ENCODE results near the gene PLCD3. TPM values are rescaled to one million over a fixed set of nuclear protein-coding genes. Genes with fewer than 3 reads are reported as not detected.

Gene PLCD3
- total and polyA plus RNA-seq, 2 of the 4 experiments (the other 2 are of a cell fraction) = 5.6 to 36.6 TPM

DNA sequence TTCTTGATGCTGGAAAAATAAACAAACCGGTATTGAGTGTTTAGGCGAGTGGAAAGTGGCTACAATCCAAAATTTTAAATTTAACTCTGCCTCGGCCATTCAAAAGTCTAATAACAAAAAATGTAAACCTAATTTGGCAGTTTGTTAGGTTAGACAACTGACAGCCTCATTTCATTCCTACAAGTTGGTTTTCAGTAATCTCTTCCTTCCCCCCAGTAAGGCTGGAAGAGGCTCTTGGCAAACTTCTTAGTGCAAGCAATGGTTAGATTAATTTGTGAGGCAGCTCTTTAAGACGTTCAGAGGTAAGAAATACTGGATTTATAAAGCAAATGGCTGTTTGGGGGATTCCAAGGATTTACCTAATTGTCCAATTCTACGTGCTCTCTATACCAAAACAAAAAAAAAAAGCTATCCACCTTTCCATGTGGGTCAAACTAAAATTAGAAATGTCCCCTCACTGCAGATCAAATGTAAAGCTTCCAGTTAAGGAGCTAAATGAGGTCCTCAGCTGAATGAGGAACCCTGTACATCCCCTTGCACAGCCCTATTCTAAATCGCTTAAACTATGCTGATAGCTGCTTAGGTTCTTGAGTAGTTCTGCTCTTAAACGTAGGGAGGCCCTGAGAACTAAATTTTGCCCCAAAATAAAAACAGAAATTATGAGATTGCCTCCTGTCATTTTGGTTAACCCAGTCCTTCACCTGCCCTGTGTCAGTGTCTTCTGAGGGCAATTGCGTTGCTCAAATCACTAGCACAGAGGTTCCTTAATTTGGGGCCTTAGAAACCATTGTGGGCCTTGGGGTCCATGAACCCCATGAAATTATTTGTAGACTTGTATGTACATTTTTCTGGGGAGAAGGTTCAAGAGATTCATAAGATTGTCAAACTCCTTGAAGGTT is 18.8 kb upstream of the PLCD3 start:
- Histone ChIP-seq H3K18ac (ENCODE audit: low read depth, low read length) (no peak overlapping the region), H4K5ac (ENCODE audit: low read depth, low read length) (no peak overlapping the region), H3K9ac (ENCODE audit: low read depth, low read length) (peak overlapping the region; percentile 32; the same call in 1 of the 2 replicates), H3K9me1 (ENCODE audit: insufficient read depth, low read length) (peaks cover 10% of the 10 kb centered on the region), H2AK5ac (ENCODE audit: low read depth, low read length) (no peak overlapping the region), H3K4ac (ENCODE audit: low read depth, low read length) (no peak overlapping the region; the same call in 1 of the 2 replicates), H2BK15ac (ENCODE audit: low read depth, low read length) (no peak overlapping the region), H3K27me3 (ENCODE audit: control insufficient read depth, insufficient read depth, low read length) (no peaks in the 10 kb centered on the region), H2BK5ac (ENCODE audit: low read depth, low read length, poor library complexity, severe bottlenecking) (peak overlapping the region; percentile 88), H4K8ac (ENCODE audit: low read depth in 2 of 2, low read length in 2 of 2) (no peak overlapping the region), H3K27ac (ENCODE audit: insufficient read depth, low read length) (no peak overlapping the region; the same call in 1 of the 2 replicates), H3K23ac (ENCODE audit: low read depth, low read length) (peak overlapping the region; percentile 48; the same call in 1 of the 2 replicates), H3K36me3 (ENCODE audit: control insufficient read depth, insufficient read depth, low read length) (0 out of 2 replicates have a peak, but pooled peaks cover 2% of the 10 kb centered on the region), H2BK120ac (ENCODE audit: low read depth, low read length) (no peak overlapping the region), H4K91ac (ENCODE audit: insufficient read depth, low read depth, low read length) (no peak overlapping the region), H3K56ac (ENCODE audit: extremely low read depth, insufficient read depth, low read length) (no peak overlapping the region), H3K4me3 (ENCODE audit: insufficient read depth, low read depth, low read length) (peak overlapping the region; percentile 56), H2AFZ (replicated peaks; ENCODE audit: low read length, poor library complexity) (no peak overlapping the region), H3K14ac (replicated peaks; ENCODE audit: low read depth, low read length) (no peak overlapping the region), H3K4me2 (ENCODE audit: low read depth, low read length) (peak overlapping the region; percentile 78), H2AK9ac (replicated peaks; ENCODE audit: low read depth, low read length, poor library complexity) (no peak overlapping the region), H3K4me1 (ENCODE audit: control insufficient read depth, insufficient read depth, low read length) (peaks cover 9% of the 10 kb centered on the region; the same call in 1 of the 2 replicates), H3K9me3 (ENCODE audit: control insufficient read depth, insufficient read depth, low read length) (no peaks in the 10 kb centered on the region), H3K79me1 (ENCODE audit: low read depth in 1 of 2, low read length in 2 of 2) (peaks cover 12 to 47% of the 10 kb centered on the region in 2 experiments; a peak in 3 of 4 replicates), H2BK20ac (ENCODE audit: low read depth, low read length) (no peak overlapping the region), H4K20me1 (ENCODE audit: insufficient read depth, low read length) (peaks cover 44% of the 10 kb centered on the region)
- CTCF ChIA-PET = interaction anchor here (0.6 to 4.7 kb wide), 9 partner anchors 9 to 1729 kb away, joined by 3 to 60 read pairs (median 5); partner anchors contain the start of genes ACBD4 and PLCD3
- BruUV-seq (replicated peaks) = no TSS peak
- intact Hi-C loops (cut with micrococcal nuclease) (no loop called here), dilution Hi-C loops (cut with HindIII; ENCODE audit: low sequenced_read_pairs, unreplicated experiment) (no loop called here), in situ Hi-C loops (cut with MboI; ENCODE audit: low sequenced_read_pairs) (no loop called here)
- no CpG with 5 or more reads among the region's 8 CpGs for WGBS, 2 experiments (ENCODE audit: extremely low coverage in 2 of 2, insufficient read length in 1 of 2)
- DNase-seq = no peak
- ATAC-seq (ENCODE audit: low read depth) = no peak
- no peak for TF ChIP-seq RFX5 (IDR thresholded peaks at IDR 0.05; ENCODE audit: low read depth, low read length)
- TF ChIP-seq FOS (IDR thresholded peaks at IDR 0.05; ENCODE audit: low read depth, low read length) = no peak
- no peak for TF ChIP-seq BHLHE40 (IDR thresholded peaks at IDR 0.05; ENCODE audit: low read depth, low read length)
- no peak for TF ChIP-seq MXI1 (IDR thresholded peaks at IDR 0.05; ENCODE audit: borderline replicate concordance, low read depth, low read length)
- TF ChIP-seq SMC3 (IDR thresholded peaks at IDR 0.05; ENCODE audit: low read depth, low read length) = no peak
- TF ChIP-seq, protein P1, sequence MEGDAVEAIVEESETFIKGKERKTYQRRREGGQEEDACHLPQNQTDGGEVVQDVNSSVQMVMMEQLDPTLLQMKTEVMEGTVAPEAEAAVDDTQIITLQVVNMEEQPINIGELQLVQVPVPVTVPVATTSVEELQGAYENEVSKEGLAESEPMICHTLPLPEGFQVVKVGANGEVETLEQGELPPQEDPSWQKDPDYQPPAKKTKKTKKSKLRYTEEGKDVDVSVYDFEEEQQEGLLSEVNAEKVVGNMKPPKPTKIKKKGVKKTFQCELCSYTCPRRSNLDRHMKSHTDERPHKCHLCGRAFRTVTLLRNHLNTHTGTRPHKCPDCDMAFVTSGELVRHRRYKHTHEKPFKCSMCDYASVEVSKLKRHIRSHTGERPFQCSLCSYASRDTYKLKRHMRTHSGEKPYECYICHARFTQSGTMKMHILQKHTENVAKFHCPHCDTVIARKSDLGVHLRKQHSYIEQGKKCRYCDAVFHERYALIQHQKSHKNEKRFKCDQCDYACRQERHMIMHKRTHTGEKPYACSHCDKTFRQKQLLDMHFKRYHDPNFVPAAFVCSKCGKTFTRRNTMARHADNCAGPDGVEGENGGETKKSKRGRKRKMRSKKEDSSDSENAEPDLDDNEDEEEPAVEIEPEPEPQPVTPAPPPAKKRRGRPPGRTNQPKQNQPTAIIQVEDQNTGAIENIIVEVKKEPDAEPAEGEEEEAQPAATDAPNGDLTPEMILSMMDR (conservative IDR thresholded peaks at IDR 0.05; ENCODE audit: low read depth, low read length) = no peak
- TF ChIP-seq, protein P2, sequence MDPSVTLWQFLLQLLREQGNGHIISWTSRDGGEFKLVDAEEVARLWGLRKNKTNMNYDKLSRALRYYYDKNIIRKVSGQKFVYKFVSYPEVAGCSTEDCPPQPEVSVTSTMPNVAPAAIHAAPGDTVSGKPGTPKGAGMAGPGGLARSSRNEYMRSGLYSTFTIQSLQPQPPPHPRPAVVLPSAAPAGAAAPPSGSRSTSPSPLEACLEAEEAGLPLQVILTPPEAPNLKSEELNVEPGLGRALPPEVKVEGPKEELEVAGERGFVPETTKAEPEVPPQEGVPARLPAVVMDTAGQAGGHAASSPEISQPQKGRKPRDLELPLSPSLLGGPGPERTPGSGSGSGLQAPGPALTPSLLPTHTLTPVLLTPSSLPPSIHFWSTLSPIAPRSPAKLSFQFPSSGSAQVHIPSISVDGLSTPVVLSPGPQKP (IDR thresholded peaks at IDR 0.05; ENCODE audit: borderline replicate concordance, low read depth, low read length) = no peak
- TF ChIP-seq CEBPB (IDR thresholded peaks at IDR 0.05; ENCODE audit: low read depth, low read length) = no peak
- TF ChIP-seq, protein P3, sequence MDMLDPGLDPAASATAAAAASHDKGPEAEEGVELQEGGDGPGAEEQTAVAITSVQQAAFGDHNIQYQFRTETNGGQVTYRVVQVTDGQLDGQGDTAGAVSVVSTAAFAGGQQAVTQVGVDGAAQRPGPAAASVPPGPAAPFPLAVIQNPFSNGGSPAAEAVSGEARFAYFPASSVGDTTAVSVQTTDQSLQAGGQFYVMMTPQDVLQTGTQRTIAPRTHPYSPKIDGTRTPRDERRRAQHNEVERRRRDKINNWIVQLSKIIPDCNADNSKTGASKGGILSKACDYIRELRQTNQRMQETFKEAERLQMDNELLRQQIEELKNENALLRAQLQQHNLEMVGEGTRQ (IDR thresholded peaks at IDR 0.05; ENCODE audit: low read depth, low read length) = no peak
- TF ChIP-seq POLR2A (IDR thresholded peaks at IDR 0.05; ENCODE audit: low read depth, low read length) = no peak
- POLR2A ChIA-PET (ENCODE audit: unreplicated experiment) = interaction anchor here (0.6 to 4.9 kb wide), 7 partner anchors 10 to 194 kb away, joined by 3 to 53 read pairs (median 10); partner anchors contain the start of genes ACBD4 and HEXIM2
